Fibroblast of pulmonary artery (primary cell): ENCODE results near the gene NEAT1.
"Not testable (repeated sequence)": the region's sequence is repeated elsewhere in the genome, so short reads cannot be mapped to it uniquely, and the experiment has no call there.

Experiments used
- DNase-seq: peaks from one replicate; pipeline ENCODE4 v3.0.0-alpha.2; 2010; ENCODE audit warnings: low read depth
- H3K4me3 ChIP-seq: replicated peaks from 2 replicates; pipeline ENCODE4 v1.5.1; 2011; ENCODE audit warnings: low read depth, mild to moderate bottlenecking, control low read depth, low read length, moderate library complexity
- CTCF ChIP-seq: IDR thresholded peaks from 2 replicates; pipeline ENCODE4 v1.5.1; 2011; ENCODE audit warnings: mild to moderate bottlenecking, control low read depth, low read length, inconsistent platforms; ENCODE audit errors: missing control alignments

The NEAT1 gene

GRCh38 chr11:65448418-65449105, 26.0 kb downstream of the NEAT1 start:
- DNase-seq = peak; percentile 73
- no peak overlapping the region for H3K4me3 ChIP-seq
- TF ChIP-seq CTCF = no peak

DNA sequence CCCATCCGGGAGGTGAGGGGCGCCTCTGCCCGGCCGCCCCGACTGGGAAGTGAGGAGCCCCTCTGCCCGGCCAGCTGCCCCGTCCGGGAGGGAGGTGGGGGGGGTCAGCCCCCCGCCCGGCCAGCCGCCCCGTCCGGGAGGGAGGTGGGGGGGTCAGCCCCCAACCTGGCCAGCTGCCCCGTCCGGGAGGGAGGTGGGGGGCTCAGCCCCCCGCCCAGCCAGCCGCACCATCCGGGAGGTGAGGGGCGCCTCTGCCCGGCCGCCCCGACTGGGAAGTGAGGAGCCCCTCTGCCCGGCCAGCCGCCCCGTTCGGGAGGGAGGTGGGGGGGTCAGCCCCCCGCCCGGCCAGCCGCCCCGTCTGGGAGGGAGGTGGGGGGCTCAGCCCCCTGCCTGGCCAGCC, 28.7 kb downstream of the NEAT1 start:
- not testable (repeated sequence) for DNase-seq, H3K4me3 ChIP-seq

DNA sequence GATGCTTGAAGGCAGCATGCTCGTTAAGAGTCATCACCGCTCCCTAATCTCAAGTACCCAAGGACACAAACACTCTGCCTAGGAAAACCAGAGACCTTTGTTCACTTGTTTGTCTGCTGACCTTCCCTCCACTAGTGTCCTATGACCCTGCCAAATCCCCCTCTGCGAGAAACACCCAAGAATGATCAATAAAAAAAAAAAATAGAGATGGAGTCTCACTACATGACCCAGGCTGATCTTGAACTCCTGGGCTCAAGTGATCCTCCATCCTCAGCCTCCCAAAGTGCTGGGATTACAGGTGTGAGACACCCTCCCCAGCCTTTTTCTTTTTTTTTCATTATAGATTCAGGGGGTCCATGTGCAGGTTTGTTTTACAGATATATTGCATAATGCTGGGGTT, 29.7 kb downstream of the NEAT1 start:
- DNase-seq = not testable (repeated sequence)

GRCh38 chr11:65452806-65453490, 30.4 kb downstream of the NEAT1 start:
- DNase-seq = peak; percentile 88
- no peak for TF ChIP-seq CTCF

More for the DNA sequence above, 29.7 kb downstream of the NEAT1 start:
- not testable (repeated sequence) for H3K4me3 ChIP-seq

GRCh38 chr11:65454311-65454695, 31.7 kb downstream of the NEAT1 start:
- H3K4me3 ChIP-seq = peak overlapping the region; percentile 63
- no peak for TF ChIP-seq CTCF
- DNase-seq = peak; percentile 43

More at GRCh38 chr11:65452806-65453490, 30.4 kb downstream of the NEAT1 start:
- no peak overlapping the region for H3K4me3 ChIP-seq

- peak; percentile 83 for DNase-seq
Measured at GRCh38 chr11:65454696-65455456, 32.3 kb downstream of the NEAT1 start.

GRCh38 chr11:65456418-65456817, 33.8 kb downstream of the NEAT1 start:
- H3K4me3 ChIP-seq = no peak overlapping the region
- TF ChIP-seq CTCF = no peak
- DNase-seq = no peak

More at GRCh38 chr11:65454696-65455456, 32.3 kb downstream of the NEAT1 start:
- no peak for TF ChIP-seq CTCF
- peak overlapping the region; percentile 63 for H3K4me3 ChIP-seq
